GM18520 (cell line): Measurements from ENCODE around the gene GSTO2.
A peak's percentile ranks its signal among the peaks of the same experiment; 100 is the strongest.
"Not testable (repeated sequence)": the region's sequence is repeated elsewhere in the genome, so short reads cannot be mapped to it uniquely, and the experiment has no call there.

Source experiments
- ATAC-seq: cut with Tn5 transposase; IDR thresholded peaks from one replicate; pipeline ENCODE4 v1.9.1; 2021; ENCODE audit not compliant: unreplicated experiment

GSTO2 gene

DNA sequence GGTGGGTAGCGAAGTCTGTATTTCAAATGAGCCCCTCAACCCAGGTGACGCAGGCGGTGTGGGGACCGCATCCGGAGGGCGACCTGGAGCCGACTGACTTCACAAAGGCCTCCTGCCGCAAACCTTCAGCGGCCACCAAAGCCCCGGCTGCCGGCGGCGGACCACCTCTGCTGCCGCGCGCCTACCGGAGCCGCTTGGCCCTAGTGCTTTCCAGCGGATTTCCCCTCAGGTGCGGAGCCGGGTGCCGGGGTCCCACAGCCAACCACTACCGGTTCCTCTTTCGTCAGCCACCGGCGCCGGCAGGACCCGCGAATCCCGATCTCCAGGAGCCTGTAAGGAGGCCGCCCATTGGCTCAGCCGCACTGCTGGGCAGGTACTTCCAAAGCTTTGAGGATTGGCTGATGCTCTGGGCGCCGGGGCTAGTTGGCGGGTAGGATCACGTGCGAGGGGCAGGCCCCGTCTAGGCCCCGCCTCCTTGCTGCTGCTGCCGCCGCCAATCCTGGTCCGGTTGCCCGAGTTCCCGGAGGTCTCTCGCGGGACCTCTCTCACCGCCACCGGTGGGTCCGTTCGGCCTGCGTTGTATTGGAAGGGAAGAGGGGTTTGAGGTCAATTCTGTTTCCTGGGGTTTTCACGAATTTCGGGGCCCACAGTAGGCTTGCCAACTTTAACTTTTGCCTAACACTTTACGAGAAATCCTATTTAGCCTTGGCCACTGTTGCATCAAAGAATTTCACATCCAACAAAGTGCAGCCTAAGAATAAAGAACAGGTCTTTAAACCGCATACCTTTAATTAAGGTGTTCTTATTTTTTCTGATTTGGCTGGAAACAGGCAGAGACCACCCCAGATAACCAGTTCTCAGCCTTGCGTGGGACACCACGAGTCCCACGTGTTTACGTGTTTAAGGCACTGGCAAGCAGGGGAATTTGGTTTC is at the start of gene GSTO2:
Gene GSTO2, plus strand, starts transcription at position 472 of the 933 bp plus-strand sequence. CDS start 5,732 bp downstream, outside the sequence.
- peak; percentile 98 for ATAC-seq

DNA sequence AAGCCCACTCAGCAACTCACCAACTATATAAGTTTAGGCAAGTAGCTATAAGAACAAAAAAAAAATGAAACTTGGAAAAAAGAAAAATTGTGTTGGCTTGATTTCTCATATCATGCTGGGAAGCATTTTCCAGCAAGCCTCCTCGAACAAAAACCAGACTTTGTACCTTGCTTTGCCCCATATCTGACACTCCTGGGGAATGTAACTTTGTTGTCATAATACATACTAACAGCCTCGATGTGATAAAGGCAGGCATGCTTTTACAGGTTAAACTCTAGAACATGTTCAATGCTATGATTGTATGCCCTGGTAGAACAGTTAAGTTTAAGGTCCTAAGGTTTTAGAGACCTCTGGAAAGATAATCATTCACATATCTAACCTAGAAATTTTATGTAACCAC is 48.5 kb upstream of the GSTO2 start:
- ATAC-seq = no peak

DNA sequence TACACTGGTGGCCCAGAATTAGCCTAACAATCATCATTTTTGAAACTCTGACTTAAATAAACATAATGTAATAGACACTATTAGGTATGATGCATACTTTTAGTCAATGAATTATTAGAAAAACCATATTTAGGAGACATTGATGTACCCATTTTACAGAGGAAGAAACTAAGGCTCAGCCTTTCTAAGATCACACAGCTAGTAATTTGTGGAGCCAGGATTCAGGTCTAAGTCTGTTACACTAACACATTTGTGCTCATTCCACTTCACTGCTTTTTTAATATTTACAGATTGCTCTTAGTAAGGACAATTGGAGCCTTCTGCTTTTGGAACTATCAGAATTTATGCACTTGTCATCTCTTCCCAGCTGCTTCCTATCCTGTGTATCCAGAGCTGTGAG is 45.7 kb upstream of the GSTO2 start:
- no peak for ATAC-seq

DNA sequence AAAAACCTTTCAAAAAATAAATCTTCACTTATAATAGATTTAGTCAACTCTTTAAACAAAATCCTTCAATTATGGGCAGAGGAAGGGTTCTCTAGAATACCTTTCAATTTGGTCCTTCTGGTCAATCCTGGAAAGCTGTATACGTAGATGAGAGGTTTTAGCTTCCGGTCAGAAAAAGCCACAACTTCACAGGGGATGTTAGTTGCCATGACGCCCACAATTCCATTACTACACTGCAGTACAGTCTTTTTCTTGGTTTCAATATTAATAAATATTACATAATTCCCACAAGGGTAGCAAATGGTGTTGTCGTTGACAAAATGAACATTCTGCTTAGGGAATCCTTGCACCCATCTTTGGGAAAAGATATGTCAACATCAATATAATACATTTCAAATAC is 38.5 kb upstream of the GSTO2 start:
- no peak for ATAC-seq

DNA sequence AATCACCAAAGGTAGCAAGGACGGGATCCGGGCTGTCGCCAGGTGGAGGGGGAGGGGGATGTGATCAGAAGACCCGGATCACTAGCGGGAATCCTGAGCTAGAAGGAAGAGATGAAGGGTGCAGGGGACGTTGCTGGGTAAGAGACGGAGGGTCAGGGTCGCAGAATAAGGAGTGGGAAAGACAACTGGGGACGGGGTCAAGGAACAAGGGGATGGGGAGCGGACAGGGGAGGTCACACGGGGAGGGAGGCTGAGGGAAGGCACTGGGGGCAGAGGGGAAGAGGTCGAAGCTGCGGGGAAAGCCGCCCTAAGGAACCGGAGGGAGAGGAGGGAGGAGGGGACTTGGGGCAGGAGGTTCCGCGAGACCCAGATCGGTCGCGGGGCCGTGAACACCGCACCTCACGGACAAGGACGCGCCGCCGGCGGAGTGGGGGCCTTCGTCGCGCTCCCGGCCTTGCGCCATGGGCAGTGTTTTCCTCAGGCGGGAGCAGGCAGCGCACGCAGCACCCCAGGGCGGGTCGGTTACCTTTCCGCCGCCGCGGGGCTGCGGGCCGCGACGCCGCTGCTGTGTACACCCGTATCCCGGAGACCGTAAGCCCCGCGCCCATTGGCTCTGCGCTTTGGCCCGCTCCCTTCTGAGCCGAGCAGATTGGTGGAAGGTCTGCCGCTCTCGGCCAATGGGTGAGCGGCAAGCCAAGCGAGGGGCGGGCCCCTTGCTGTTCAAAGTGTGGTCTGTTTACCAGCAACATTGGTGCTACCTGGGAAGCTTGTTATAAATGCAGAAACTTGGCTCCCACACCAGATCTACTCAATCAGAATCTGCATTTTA is 37.0 kb upstream of the GSTO2 start, which contains the start of gene CFAP43:
Gene CFAP43, minus strand, starts transcription at position 581 of the 829 bp plus-strand sequence. Its CDS starts 118 bp downstream, at position 463.
- ATAC-seq = peak; percentile 100

DNA sequence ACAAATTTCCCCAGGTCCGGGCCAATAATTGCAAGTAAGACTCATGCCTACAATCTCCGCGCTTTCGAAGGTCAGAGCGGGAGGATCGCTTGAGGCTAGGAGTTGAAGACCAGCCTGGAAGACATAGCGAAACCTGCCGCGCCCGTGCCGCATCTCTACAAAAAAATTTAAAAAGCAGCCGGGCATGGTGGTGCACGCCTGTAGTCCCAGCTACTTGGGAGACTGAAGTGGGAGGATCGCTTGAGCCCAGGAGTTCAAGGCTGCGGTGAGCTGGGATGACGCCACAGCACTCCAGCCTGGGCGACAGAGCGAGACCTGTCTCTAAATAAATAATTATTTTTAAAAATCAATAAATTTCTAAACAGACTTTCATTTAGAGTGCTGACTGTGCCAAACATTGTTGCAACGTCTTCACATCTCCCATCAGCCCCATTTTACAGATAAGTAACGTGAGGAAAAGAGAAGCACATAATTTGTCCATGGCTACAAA is 36.3 kb upstream of the GSTO2 start:
- ATAC-seq = no peak

DNA sequence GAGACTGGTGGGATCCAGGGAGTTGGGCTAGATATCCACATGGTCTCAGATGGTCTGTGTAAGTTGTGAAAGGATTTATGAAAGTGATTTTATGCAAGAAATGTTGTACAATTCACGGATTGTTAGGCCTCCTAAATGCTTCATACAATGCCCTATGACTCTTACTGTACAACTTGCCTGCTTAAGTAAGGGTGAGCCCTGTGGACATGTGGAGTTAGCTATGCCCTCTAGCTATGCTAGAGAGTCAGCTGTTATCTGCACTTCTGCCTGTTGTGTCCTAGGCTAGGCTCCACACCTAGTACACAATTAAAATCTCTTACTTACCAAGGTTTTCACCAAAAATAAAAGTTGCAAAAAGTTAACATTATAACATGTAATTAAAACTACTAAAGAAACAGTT is 35.2 kb upstream of the GSTO2 start:
- no peak for ATAC-seq

DNA sequence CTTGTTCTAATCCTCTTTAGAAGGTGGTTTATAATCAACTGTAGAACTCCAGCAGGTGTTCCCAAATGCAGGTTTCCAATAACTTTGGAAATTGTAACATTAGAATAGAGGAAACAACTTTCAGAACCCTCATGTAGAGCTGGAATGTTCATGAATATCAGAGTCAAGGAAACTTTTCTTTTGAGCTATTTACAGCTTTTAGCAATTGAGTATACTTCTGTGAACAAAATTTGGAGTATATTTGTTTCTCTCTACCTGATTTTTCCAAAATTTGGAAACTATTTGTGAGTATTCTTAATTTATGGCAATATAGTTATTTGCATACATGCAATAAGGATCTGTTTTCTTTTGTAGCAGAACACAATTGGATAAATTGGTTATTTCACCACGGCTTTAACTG is 34.0 kb upstream of the GSTO2 start:
- no peak for ATAC-seq

DNA sequence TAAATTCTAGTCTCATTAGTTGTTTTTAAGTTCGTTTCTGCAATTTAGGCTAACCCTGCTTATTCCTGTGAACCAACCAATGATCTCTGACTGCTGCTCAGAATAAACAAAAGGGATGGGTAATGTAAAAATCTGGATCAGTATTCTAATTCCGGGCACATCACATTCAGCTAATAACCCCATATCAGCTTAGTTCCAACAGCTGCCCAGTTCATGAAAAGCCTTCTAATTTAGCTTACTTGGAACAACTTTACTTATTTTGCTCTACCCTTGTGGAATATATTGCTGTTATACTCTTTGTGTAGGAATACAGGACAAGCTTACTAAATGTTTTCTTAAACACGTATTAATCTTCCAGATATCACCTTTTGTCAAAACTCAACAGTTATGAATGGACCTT is 33.2 kb upstream of the GSTO2 start:
- ATAC-seq = no peak

DNA sequence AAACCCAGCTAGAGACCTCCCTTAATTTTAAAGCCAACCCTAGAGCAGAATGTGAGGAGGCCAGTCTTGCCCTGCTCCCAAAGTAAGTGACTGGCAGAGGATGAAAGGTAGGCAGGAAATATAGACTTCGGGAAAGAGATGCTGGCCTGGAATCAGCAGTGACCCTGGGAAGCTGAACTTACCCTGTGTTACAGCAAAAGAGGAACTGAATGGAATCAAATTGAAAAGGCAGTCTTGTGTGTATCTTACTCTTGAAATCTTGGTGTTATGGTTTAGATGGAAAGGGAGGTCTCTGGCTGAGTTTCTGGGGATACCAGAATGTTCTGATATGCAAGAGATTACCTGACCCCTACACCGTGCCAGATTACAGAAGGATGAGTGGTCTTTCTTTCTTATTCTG is 28.9 kb upstream of the GSTO2 start:
- ATAC-seq = no peak

DNA sequence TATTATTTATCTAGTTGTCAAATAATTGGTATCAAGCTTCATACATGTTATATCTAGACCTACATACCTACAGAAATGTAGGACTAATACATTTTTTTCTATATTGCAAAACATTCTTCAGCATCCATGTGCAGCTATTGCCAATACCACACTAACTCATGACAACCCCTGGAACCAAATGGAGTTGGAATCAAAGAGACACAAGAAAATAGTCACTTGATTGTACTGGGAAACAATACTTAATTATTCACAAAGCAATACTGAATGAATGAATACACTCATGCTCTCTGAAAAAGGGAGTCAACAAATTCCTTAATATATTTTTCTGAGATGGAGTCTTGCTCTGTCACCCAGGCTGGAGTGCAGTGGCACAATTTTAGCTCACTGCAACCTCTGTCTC is 26.4 kb upstream of the GSTO2 start:
- no peak for ATAC-seq

DNA sequence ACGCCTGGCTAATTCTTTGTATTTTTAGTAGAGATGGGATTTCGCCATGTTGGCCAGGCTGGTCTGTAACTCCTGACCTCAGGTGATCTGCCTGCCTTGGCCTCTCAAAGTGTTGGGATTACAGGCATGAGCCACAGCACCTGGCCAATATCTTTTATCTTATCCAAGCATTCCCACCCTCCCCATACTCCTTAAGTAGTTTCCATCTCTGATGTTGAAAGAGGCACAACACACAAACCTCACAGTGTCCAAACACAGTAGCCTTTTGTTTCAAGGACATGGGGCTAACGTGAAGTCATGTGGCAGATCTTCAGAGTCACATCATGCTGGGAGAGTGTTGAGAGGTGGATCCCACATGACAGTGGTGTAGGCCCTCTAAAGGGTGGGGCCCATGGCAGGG is 26.0 kb upstream of the GSTO2 start:
- ATAC-seq = not testable (repeated sequence)

DNA sequence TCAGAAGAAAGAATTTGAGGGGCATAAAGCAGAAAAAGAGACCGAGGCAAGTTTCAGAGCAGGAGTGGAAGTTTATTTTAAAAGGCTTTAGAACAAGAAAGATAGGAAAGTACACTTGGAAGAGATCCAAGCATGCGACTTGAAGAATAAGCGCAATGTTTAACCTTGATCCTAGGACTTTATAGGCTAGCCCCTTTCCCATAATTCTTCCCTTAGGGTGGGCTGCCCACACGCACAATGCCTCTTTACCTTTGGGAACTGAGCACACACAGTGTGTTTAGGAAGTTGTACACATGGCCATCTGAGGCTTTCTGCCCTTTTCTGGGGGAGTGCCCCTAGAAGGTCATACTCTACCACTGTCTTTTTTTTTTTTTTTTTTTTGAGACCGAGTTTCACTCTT is 25.5 kb upstream of the GSTO2 start:
- ATAC-seq = no peak

DNA sequence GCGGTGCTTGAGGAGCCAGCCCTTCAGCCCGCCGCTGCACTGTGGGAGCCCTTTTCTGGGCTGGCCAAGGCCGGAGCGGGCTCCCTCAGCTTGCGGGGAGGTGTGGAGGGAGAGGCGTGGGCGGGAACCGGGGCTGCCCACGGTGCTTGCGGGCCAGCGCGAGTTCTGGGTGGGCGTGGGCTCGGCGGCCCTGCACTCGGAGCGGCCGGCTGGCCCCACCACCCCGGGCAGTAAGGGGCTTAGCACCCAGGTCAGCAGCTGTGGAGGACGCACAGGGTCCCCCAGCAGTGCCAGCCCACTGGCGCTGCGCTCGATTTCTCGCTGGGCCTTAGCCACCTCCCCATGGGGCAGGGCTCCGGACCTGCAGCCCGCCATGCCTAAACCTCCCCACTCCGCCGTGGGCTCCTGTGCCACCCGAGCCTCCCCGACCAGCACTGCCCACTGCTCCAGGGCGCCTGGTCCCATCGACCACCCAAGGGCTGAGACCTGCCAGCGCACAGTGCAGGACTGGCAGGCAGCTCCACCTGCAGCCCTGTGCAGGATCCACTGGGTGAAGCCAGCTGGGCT is 23.8 kb upstream of the GSTO2 start:
- ATAC-seq = no peak

DNA sequence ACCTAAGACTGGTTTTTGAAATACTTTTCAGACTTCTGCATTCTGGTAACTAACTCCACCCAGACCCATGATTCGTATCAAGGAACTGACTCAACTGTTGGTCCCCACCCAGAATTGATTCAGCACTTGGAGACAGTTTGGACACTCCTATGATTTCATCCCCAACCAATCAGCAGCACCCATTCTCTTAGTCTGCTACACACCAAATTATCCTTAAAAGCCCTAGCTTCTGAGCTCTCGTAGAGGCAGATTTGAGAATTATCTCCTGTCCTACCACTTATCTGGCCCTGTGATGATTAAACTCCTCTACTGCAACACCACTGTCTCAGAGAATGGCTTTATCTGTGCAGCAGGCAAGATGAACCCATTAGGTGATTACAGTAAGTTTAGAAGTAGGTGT is 22.0 kb upstream of the GSTO2 start:
- no peak for ATAC-seq

DNA sequence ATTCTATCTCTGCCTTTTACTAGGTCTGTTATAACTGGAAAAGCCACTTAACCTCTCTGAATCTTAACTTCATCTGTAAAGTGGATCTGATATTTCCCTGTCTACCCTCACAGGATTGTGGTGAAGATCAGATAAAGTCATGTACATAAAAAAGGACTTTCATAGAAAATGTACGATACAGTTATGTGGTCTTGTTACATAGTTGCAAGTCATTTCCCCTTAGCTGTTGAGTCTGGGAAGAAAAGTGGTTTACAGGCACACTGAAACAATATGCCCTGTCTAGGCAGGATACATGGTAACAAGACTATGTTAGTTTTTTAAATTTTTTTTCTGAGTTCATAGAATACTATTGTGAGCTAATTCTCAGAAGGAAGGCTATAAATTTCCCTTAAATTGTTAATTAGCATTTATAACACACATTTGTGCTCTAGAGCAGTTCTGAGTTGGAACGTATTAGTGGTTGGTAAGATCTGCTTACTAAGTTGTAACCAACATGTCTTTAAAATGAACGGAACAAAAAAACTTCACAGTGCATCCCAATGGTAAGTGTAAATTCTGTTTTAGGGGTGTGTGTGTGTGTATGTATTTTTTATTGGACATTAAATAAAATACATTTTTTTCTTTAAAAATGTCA is 21.4 kb upstream of the GSTO2 start:
- no peak for ATAC-seq

DNA sequence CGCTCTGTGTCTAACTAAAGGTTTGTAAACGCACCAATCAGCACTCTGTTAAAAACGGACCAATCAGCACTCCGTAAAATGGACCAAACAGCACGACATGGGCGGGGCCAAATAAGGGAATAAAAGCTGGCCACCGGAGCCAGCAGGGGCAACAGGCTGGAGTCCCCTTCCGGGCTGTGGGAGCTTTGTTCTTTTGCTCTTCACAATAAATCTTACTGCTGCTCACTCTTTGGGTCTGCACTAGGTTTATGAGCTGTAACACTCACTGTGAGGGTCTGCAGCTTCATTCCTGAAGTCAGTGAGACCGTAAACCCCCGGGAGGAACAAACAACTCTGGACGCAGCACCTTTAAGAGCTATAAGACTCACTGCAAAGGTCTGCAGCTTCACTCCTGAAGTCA is 20.1 kb upstream of the GSTO2 start:
- not testable (repeated sequence) for ATAC-seq

DNA sequence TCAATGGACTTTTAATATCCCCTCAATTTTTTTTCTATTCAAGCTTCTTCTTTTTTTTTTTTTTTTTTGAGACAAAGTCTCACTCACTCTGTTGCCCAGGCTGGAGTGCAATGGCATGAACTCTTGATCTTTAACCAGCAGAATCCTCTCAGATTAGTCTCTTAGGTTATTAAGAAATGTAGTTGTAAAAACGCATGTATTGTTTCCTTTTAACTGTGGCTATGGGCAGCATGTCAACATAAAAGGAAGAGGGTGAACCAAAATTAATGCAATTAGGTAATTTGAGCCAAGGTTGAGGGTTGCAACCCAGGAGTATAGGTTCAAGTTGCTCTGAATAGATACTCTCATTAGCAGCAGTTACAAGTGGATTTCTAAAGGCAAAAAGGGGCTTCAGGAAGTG is 18.6 kb upstream of the GSTO2 start:
- no peak for ATAC-seq

DNA sequence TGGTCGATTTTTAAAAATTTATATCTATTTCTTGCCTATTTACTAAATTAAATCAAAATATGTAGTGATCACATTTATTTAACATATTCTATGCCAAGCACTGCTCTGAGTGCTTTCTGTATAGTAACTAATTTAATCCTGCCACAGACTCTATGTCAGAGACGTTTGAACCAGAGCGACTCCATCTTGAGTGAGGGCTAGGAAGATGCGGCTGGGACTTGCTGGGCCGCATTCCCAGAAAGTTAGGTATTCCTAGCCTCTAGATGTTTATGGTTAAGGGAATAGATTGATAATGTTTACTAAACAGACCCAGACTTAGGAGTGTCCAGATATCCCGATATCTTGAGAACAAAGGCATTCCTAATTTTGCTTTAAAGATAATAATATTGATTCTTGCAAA is 17.5 kb upstream of the GSTO2 start:
- no peak for ATAC-seq

DNA sequence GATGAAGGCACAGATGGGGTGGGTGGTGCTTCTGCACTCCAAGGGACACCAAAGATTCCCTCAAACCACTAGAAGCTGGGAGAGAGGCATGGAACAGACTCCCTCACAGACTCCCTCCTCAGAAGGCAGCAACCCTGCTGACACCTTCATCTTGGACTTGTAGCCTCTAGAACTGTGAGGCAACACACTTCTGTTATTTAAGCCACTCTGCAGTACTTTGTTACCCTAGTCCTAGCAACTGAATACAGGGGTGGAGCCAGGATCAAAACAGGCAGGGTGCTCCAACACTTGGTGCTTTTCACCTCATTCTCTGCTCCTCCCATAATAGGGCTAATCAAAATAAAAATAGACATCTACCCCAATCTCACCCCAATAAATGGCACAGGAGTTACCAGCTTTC is 16.6 kb upstream of the GSTO2 start:
- ATAC-seq = no peak

DNA sequence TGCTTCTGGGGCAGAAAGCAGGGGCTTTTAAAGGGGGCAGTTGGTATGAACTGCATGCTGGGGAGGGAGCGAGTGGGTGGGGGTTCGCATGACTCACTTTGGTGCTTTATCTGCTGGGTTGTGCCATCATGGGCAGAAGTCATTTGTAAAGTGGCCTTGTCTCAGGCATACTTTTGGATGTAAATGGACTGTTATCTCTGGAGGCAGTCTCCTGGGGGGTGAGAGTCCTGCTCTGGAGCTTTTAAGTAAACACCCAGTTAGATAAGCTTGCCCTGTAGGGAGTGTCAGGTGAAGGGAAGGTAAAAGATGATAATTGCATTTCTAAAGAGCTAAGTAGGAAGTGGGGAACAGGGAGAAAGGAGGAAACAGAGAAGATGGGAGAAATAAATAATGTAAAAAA is 15.9 kb upstream of the GSTO2 start:
- no peak for ATAC-seq
